HG03159 (cell line): ENCODE results near the gene TGFBR2.

Source experiments
- ATAC-seq: cut with Tn5 transposase; IDR thresholded peaks from one replicate; pipeline ENCODE4 v1.9.1; 2021; ENCODE audit warnings: mild to moderate bottlenecking, moderate library complexity; ENCODE audit not compliant: unreplicated experiment

TGFBR2 gene

GRCh38 chr3:30708472-30708871 lies 102.1 kb downstream of the TGFBR2 start:
- ATAC-seq = no peak

DNA sequence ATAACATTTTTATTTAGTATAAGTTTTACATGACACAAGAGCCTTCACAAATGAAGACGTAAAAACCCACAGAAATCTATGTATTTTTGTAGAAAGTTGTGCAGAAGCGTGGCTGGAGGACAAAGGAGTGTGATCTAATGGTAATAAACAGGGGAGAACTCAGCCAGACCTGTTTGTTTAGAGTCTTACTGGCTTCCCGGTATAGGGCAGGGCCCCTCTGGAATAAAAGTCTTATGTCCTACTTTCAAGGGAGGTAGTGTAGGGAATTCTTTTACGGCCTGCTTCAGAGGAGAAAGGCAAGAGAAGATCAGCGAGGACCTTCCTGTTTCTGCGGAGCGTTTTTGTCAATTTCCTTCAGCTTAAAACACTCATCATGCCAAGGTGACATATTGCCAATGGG lies 103.6 kb downstream of the TGFBR2 start:
- no peak for ATAC-seq

DNA sequence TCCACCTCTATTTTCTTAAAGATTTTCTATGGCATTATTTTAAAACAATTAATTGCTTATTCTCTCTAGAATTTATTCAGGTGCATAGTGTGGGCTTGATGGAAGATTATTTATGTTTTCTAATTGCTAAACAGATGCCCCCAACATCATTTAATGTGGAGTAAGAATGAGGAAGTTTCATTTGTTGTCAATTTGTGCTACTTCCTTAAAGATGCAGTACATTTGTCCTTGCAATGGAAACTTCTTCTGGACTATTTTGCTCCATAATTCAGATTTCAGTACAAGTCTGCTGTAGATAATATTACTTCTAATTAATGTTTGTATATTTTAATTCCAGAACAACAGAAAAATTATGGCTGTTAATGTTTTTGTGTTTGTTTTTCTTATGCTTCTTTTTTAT lies 104.8 kb downstream of the TGFBR2 start:
- ATAC-seq = no peak

- ATAC-seq = no peak
Observed at GRCh38 chr3:30711867-30712266, 105.5 kb downstream of the TGFBR2 start.

DNA sequence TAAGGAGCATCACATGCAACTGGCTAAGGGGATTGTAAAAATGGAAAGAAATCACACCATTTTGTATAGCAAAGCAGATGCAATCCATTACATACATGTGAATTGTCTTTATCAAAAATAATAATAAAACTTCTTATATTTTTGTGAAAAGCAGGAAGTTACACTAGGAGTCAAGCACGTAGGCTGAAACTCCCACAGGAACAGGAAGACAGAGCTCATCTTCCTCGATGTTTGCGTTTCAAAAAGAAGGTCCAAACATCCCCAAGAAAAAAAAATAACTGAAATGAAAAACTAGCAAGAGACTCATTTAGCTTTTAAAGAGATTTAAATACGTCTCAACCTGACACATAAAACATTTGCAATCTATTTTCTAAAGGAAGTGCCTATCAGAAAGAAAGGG lies 106.6 kb downstream of the TGFBR2 start:
- no peak for ATAC-seq

- no peak for ATAC-seq
Observed at GRCh38 chr3:30713885-30714503, 107.6 kb downstream of the TGFBR2 start.

DNA sequence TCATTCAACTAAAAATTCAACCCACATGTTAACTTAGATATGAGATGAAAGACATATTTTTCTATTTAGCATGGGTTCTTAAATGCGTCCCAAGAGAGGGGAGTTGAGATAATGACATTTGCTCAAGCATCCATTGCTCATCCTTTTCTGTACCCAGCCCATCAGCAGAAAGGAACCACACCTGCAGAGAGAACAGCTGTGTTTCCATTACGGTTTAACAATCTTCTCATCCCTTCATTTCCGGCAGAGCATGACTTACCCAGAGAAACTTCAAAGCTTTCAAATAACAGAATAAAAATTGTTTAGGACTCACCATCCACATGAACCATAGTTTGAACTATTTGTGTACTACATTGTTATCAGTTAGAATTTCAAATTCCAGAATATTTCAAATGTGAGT lies 113.1 kb downstream of the TGFBR2 start:
- ATAC-seq = no peak

DNA sequence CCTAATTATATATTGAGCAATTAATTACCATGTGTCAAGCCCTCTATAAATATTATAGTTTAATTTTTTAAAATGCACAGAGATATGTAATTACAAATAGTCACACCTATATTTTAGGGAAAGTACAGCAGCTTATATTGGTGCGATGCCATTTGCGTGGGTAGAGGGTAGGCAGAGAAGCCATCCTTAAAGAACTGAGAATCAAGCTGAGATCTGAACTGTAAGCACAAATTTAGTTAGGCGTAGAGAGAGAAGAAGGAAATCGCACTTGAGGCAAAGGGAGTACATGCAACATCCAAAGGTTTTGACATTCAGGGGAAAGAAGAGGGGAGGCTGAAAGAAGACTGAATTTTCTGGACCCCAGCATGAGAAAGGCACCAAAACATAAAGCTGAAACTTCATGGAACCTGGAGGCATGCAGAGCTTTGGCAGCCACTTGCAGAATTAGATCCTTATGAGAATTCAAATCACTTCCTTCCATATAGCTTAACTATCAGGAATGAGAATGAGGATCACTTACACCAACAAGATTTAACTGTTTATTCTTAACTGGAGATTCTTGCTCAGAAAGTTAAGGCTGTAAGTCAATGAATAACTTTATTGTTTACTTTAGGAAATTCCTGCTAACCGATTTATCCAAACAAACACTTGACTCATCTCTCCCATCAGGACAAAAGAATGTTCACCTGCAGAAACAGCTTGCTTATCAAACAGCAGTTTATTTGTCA lies 114.3 kb downstream of the TGFBR2 start:
- no peak for ATAC-seq

DNA sequence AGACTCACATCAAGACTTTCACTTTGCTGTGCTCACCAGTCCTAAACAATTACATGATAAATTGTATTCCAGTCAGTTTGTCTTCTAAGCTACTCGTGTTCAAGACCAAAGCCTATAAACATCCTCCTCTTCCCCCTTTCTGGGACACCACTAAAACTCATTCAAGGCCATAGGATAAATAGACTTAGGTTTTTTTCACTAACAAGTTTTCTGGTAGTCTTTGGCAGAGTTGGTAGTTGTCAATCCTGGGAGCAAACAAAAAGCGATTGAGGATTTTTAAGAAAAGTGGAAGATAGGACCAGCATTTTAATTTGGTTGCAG lies 114.9 kb downstream of the TGFBR2 start:
- ATAC-seq = no peak

DNA sequence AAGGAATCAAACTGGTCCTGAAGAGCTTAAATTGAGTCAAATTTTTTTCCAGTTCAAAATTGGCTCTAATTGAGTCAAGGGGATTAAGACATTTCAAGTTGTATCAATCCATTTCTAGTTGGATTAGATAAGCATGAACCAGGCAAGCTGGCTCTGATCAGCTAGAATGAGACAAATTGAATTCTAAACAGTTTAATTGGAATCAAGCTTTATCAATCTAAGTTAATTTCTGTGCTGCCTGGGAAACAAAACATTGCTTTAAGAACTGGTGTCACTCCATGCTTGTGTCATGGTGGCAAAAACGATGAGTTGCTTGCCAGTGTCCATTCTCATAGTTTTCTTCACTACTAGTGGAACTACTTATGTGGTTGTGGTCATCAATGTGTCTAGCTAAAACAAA lies 116.8 kb downstream of the TGFBR2 start:
- no peak for ATAC-seq

GRCh38 chr3:30724863-30725262 lies 118.5 kb downstream of the TGFBR2 start:
- ATAC-seq = no peak

- no peak for ATAC-seq
Observed at GRCh38 chr3:30728143-30728542, 121.7 kb downstream of the TGFBR2 start.

DNA sequence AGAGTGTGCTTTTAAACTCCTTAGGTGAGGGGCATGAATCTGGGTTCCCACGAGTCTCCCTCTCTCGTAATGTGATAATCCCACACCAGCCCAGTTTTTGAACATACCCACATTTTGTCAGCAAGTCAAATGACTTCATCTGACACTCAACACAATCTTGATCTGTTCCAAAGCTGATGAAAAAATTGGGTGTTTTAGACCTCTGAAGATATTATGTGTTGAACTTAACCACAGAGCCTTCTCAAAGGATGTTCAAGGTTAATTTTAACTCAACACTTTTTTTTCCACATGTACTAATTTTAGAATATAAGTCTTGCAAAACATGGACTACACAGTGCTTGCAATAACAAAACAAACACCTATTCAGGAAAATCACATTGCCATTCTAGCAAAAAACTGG lies 123.1 kb downstream of the TGFBR2 start:
- no peak for ATAC-seq

GRCh38 chr3:30729936-30730335 lies 123.5 kb downstream of the TGFBR2 start:
- ATAC-seq = no peak

DNA sequence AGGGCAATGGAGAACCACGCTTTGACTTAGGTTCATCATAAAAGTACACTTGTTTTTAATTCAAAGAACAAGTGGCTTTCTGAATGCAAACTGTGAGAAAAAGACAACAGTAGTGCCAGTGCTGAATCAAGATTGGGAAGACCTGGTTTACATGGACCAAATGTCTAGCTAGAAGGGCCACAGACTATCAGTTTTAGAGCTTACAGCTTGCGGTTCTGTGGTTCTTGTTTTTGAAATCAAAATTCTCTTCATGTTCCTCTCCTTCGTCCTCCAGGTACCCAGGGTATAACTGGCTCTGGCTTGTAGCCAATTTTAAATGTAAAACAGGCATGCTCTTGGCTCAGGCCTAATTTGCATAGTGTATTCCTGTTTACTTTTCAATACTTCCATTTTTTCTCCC lies 124.6 kb downstream of the TGFBR2 start:
- no peak for ATAC-seq

DNA sequence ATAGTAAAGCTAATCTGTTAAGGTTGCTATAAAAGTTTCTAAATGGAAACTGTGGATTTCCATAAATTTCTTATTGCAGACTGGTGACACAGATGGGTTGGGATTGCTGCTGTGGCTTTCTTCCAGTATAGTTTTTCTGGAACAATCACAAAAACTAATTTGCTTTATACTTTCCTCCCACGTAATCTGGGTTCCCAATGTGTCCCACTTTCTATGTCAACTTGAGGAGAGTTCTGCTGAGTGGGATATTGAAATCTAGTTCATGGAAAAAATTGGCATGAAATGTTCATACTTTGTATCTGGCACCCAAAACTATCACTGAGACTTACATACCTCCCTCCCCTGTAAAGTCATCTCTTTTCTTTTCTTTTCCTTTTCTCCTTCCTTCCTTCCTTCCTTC lies 126.8 kb downstream of the TGFBR2 start:
- ATAC-seq = no peak

DNA sequence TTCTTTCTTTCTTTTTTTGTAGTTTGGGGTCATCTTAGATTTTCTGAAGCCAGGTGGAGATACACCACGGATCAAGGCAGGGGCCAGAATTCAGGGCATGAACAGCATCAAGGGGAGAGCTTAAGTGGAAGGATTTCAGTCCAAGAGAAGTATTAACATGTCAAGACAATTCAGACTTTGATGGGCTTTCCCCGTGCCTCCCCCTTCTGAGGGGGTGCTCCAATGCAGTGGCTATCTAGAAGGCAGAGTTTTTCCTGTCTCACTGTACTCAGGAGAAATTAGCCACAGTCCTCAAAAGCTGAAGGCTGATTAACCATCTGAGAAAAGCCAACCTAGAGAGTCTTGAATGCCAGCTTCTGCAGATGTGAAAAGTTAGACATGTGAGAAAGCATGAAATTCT lies 127.3 kb downstream of the TGFBR2 start:
- ATAC-seq = no peak

- ATAC-seq = no peak
Observed at GRCh38 chr3:30737743-30738499, 131.5 kb downstream of the TGFBR2 start.

DNA sequence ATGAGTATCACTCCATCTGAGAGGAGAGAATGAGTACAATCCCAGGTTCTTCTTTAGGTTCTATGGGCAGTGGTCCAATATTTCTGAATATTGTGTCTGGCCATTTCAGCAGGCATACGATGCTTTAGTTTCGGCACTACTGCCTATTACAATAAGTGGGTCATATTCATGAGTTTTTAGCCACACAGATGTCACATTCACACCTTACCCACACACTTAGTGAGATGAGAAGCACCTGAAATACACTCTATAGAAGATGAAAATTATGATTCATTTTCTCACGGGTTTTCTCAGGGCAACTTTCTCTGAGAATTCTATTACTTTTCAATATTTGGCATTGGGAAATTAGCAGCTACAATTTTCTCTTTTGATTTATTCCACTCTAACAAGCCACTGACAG lies 132.2 kb downstream of the TGFBR2 start:
- no peak for ATAC-seq

- ATAC-seq = no peak
Observed at GRCh38 chr3:30741889-30742288, 135.5 kb downstream of the TGFBR2 start.

DNA sequence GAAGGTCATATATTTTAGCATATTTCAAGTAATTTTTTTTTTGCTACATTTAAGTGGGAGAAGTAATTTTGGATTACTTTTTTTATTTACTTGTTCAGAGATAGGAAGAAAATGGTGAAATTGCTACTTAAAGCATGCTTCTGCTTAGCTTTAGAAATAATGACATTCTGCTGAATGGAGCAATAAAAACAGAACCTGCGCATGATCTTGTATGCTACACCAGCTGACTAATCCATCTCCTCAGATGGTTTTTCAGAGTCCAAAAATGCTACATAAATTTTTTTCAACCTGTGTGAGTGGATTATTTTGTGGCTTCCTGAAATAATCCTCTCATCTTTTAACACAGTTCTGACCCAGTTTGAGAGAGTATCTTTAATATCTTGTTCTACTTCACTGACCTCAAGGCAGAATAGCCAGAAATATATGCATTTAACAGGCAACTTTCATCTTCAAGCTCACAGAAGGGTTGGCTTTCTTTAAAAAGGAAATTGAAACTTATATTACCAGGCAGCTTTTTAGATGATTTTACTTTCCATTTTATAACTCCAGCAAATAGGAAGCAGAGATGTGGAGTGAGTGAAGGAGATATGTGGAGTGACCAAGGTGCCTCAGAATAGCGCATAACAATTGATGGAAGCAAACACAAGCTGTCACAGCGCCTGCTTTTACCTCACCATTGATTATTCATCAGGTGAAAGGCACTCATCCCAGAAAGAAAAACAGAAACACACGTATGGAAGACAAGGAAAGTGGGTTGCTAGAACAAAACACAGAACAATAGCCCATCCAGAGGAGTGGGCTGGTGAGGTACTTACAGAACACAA lies 136.6 kb downstream of the TGFBR2 start:
- no peak for ATAC-seq
